ENCODE results near the gene MAFG. TPM values are rescaled to one million over a fixed set of nuclear protein-coding genes. Genes with fewer than 3 reads are reported as not detected.

The MAFG gene
- total and polyA plus RNA-seq, 4 donors, result 11.9 to 33.3 (median 23.3) TPM

DNA sequence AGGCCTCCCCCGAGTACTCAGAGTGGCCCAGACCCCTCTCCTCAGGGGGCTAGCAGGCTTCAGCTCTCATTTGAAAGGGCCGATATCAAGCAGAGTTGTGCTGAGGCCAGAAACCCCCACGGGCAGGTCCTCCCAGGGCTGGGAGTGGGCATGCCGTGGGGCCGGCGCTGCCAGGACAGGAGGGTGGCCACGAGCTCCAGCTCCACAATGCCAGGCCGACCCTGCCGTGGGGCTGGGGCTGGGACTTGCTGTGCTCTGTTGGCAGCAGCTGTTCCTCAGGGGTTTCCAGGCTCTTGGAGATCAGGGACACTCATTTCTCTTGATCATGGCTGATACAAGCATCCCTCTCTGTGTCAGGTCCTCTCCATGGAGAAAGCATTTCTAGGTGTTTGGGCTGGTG lies 28.6 kb downstream of the MAFG start:
- TF ChIP-seq, protein P1, sequence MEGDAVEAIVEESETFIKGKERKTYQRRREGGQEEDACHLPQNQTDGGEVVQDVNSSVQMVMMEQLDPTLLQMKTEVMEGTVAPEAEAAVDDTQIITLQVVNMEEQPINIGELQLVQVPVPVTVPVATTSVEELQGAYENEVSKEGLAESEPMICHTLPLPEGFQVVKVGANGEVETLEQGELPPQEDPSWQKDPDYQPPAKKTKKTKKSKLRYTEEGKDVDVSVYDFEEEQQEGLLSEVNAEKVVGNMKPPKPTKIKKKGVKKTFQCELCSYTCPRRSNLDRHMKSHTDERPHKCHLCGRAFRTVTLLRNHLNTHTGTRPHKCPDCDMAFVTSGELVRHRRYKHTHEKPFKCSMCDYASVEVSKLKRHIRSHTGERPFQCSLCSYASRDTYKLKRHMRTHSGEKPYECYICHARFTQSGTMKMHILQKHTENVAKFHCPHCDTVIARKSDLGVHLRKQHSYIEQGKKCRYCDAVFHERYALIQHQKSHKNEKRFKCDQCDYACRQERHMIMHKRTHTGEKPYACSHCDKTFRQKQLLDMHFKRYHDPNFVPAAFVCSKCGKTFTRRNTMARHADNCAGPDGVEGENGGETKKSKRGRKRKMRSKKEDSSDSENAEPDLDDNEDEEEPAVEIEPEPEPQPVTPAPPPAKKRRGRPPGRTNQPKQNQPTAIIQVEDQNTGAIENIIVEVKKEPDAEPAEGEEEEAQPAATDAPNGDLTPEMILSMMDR (IDR thresholded peaks at IDR 0.05; ENCODE audit: control extremely low read depth, extremely low read depth), result no peak
- peaks cover 0 to 10% (median 0%) of the 10 kb centered on the region in 5 donors for H3K4me1 ChIP-seq (ENCODE audit: control insufficient read depth in 5 of 5, insufficient read depth in 5 of 5, low read length in 5 of 5)
- DNase-seq (no peak), ATAC-seq (ENCODE audit: insufficient read depth, low FRiP score) (no peak)
- H3K27me3 ChIP-seq (ENCODE audit: control insufficient read depth in 3 of 3, insufficient read depth in 3 of 3, low read length in 2 of 3), result no peaks in the 10 kb centered on the region
- H3K36me3 ChIP-seq (ENCODE audit: control insufficient read depth in 4 of 4, insufficient read depth in 4 of 4, low read length in 4 of 4), result peaks cover 13 to 37% (median 17%) of the 10 kb centered on the region in 4 donors
- H3K9me3 ChIP-seq (ENCODE audit: control insufficient read depth in 4 of 4, insufficient read depth in 3 of 4, low read length in 3 of 4), result no peaks in the 10 kb centered on the region
- H3K9ac ChIP-seq (ENCODE audit: insufficient read depth in 1 of 2, low read length in 2 of 2), result no peak overlapping the region
- H3K4me3 ChIP-seq, result no peak overlapping the region
- no peak overlapping the region for H3K27ac ChIP-seq (ENCODE audit: low read depth in 1 of 2, low read length in 1 of 2)
- 94 to 96% methylated on average over 9 of the region's 9 CpGs for WGBS, 2 donors

DNA sequence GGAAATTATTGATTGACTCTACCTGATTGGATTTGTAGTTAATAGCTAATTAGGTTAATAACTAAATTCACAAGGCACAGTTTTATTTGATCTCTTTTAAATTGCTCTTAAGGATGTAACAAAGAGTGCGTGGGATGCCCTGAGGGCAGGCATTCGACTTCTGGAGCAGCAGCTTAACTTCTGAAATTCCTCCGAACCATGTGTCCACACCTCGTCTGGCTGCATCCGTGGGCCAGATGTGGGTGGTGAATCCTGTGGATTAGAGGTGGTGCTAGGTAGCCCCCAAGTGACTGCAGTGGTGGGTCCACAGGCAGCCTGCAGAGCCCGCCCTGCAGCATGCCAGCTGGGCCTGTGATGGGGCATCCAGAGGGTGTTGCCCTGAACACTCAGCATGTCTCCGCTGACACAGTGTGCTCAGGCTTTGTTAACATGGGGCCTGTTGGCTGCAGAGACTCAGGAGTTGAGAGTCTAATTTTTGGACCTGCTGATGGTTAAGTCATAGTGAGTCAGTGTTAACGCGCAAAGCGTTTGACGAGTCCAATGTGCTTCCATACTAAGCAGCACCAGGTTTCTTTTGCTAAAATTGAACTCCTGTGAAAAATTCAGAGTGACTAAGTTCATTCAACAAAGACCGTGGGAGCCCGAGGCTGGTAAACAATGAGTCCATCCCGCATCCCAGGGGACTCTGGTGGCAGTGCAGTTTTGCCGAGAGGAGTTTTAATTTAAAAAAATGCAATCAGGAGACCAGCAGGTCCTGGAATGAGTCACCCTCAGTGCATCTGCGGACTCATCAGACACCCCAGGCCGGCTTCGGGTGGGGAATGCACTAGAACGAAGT lies 29.3 kb downstream of the MAFG start:
- no peak for DNase-seq
- H3K9ac ChIP-seq (ENCODE audit: insufficient read depth in 1 of 2, low read length in 2 of 2), result no peak overlapping the region
- H3K36me3 ChIP-seq (ENCODE audit: control insufficient read depth in 4 of 4, insufficient read depth in 4 of 4, low read length in 4 of 4), result peaks cover 13 to 37% (median 17%) of the 10 kb centered on the region in 4 donors
- TF ChIP-seq, protein P1 (IDR thresholded peaks at IDR 0.05; ENCODE audit: control extremely low read depth, extremely low read depth), result no peak
- ATAC-seq (ENCODE audit: insufficient read depth, low FRiP score), result no peak
- no peak overlapping the region for H3K27ac ChIP-seq (ENCODE audit: low read depth in 1 of 2, low read length in 1 of 2)
- no peaks in the 10 kb centered on the region for H3K9me3 ChIP-seq (ENCODE audit: control insufficient read depth in 4 of 4, insufficient read depth in 3 of 4, low read length in 3 of 4)
- H3K27me3 ChIP-seq (ENCODE audit: control insufficient read depth in 3 of 3, insufficient read depth in 3 of 3, low read length in 2 of 3), result no peaks in the 10 kb centered on the region
- H3K4me1 ChIP-seq (ENCODE audit: control insufficient read depth in 5 of 5, insufficient read depth in 5 of 5, low read length in 5 of 5), result peaks cover 0 to 10% (median 0%) of the 10 kb centered on the region in 5 donors
- 96% methylated on average over 19 of the region's 19 CpGs for WGBS, 2 donors
- H3K4me3 ChIP-seq, result no peak overlapping the region

DNA sequence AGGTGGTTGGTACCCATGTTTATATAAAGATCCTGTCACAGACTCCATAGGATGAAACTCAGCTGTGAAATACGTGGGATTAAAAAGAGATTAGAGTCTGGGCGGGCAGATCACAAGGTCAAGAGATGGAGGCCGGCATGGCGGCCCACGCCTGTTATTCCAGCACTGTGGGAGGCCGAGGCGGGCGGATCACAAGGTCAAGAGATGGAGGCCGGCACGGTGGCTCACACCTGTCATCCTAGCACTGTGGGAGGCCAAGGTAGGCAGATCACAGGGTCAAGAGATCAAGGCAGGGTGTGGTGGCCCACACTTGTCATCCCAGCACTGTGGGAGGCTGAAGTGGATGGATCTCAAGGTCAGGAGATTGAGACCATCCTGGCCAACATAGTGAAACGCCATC lies 32.1 kb downstream of the MAFG start:
- no peaks in the 10 kb centered on the region for H3K9me3 ChIP-seq (ENCODE audit: control insufficient read depth in 4 of 4, insufficient read depth in 3 of 4, low read length in 3 of 4)
- H3K4me1 ChIP-seq (ENCODE audit: control insufficient read depth in 5 of 5, insufficient read depth in 5 of 5, low read length in 5 of 5), result peaks cover 0 to 4% (median 1%) of the 10 kb centered on the region in 5 donors
- no peaks in the 10 kb centered on the region for H3K27me3 ChIP-seq (ENCODE audit: control insufficient read depth in 3 of 3, insufficient read depth in 3 of 3, low read length in 2 of 3)
- peaks cover 13 to 34% (median 16%) of the 10 kb centered on the region in 4 donors for H3K36me3 ChIP-seq (ENCODE audit: control insufficient read depth in 4 of 4, insufficient read depth in 4 of 4, low read length in 4 of 4)
- DNase-seq (no peak), ATAC-seq (ENCODE audit: insufficient read depth, low FRiP score) (no peak)
- no peak overlapping the region for H3K9ac ChIP-seq (ENCODE audit: insufficient read depth in 1 of 2, low read length in 2 of 2)
- no peak overlapping the region for H3K27ac ChIP-seq (ENCODE audit: low read depth in 1 of 2, low read length in 1 of 2)
- TF ChIP-seq, protein P1 (IDR thresholded peaks at IDR 0.05; ENCODE audit: control extremely low read depth, extremely low read depth), result no peak
- 95 to 96% methylated on average over 11 of the region's 11 CpGs for WGBS, 2 donors
- H3K4me3 ChIP-seq, result no peak overlapping the region
